Kidney epithelial cell (primary cell): ENCODE data around the gene PCID2. TPM values are rescaled to one million over a fixed set of nuclear protein-coding genes. Genes with fewer than 3 reads are reported as not detected.

Experiments used
- DNase-seq: peaks from one replicate; pipeline ENCODE4 v3.0.0-alpha.2; 2010; ENCODE audit warnings: low read depth
- H3K27me3 ChIP-seq: 2 replicates; pipeline ENCODE4 v1.6.0; 2011; ENCODE audit warnings: low read length; ENCODE audit not compliant: control insufficient read depth, insufficient read depth
- H3K36me3 ChIP-seq: 2 replicates; pipeline ENCODE4 v1.5.1; 2011; ENCODE audit warnings: low read length; ENCODE audit not compliant: control insufficient read depth, insufficient read depth
- H3K4me3 ChIP-seq: 2 replicates; pipeline ENCODE4 v1.5.1; 2011; ENCODE audit warnings: low read depth, mild to moderate bottlenecking, control low read depth, low read length
- total RNA-seq: library from RNA; depleted of rRNA; stranded (reverse); fragments of >200 nt; gene quantifications from 2 replicates; pipeline ENCODE4 v1.2.3, GENCODE V29; 2015
- TF ChIP-seq, protein P1 (sequence below): IDR thresholded peaks from 2 replicates; pipeline ENCODE4 v1.5.1; 2011; ENCODE audit warnings: mild to moderate bottlenecking, moderate library complexity, low read length, control low read depth, inconsistent platforms; ENCODE audit not compliant: insufficient read depth, poor library complexity, severe bottlenecking

The PCID2 gene
- total RNA-seq, 1 donor from 2014 or later = 36.9 TPM

DNA sequence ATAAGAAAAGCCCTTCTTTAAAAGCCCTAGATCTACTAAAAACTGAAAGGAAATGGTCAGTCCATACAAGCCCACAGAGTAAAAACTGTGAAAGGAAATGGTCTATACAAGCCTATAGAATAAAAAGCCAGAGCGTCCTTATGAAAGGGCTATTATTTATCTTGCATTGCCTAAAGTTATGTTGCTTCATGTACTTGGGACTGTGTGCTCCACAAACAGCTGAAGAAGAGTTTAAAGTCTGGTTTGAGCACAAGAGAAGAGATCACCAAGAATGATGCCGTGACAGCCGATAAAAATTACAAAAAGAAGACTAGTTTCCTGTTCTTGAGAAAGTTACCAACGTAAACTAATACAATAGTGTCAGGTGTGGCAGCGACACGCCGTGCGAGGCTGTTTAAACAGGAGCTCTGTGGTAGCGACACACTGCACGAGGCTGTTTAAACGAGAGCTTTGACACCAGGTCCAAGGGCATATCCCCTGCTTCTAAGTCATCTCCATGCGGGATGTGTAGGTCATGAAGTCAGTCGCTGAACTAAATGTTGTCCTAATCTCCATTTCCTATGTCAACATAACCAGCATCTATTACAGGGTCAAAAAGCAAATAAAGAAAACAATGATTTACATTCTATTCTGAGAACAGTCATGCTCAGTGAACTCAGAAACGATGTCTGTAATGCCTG, 24.9 kb downstream of the PCID2 start:
- H3K4me3 ChIP-seq = no peak overlapping the region
- H3K36me3 ChIP-seq = peaks cover 3% of the 10 kb centered on the region
- DNase-seq = no peak
- TF ChIP-seq, protein P1, sequence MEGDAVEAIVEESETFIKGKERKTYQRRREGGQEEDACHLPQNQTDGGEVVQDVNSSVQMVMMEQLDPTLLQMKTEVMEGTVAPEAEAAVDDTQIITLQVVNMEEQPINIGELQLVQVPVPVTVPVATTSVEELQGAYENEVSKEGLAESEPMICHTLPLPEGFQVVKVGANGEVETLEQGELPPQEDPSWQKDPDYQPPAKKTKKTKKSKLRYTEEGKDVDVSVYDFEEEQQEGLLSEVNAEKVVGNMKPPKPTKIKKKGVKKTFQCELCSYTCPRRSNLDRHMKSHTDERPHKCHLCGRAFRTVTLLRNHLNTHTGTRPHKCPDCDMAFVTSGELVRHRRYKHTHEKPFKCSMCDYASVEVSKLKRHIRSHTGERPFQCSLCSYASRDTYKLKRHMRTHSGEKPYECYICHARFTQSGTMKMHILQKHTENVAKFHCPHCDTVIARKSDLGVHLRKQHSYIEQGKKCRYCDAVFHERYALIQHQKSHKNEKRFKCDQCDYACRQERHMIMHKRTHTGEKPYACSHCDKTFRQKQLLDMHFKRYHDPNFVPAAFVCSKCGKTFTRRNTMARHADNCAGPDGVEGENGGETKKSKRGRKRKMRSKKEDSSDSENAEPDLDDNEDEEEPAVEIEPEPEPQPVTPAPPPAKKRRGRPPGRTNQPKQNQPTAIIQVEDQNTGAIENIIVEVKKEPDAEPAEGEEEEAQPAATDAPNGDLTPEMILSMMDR = no peak
- H3K27me3 ChIP-seq = no peaks in the 10 kb centered on the region

DNA sequence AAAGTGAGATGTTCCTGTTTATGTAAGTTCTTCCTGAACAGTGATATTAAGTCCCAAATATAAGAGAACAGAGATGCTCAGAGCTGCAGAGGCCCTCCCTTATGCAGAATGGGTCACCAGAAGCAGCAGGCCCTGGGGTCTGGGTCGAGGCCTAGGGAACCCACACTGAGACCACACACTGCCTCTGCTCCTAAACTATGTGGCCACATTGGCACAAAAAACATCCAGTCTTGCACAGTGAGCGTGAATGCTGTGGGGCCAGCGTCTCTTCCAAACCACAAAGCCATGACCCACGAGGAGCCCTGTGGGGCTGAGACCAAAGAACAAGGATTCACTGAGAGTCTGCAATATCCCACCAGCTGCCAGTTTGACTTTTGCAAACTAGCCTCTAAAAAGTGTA, 26.4 kb downstream of the PCID2 start:
- DNase-seq = no peak
- Histone ChIP-seq H3K36me3 (peaks cover 3% of the 10 kb centered on the region), H3K4me3 (no peak overlapping the region), H3K27me3 (no peaks in the 10 kb centered on the region)
- TF ChIP-seq, protein P1 = no peak

DNA sequence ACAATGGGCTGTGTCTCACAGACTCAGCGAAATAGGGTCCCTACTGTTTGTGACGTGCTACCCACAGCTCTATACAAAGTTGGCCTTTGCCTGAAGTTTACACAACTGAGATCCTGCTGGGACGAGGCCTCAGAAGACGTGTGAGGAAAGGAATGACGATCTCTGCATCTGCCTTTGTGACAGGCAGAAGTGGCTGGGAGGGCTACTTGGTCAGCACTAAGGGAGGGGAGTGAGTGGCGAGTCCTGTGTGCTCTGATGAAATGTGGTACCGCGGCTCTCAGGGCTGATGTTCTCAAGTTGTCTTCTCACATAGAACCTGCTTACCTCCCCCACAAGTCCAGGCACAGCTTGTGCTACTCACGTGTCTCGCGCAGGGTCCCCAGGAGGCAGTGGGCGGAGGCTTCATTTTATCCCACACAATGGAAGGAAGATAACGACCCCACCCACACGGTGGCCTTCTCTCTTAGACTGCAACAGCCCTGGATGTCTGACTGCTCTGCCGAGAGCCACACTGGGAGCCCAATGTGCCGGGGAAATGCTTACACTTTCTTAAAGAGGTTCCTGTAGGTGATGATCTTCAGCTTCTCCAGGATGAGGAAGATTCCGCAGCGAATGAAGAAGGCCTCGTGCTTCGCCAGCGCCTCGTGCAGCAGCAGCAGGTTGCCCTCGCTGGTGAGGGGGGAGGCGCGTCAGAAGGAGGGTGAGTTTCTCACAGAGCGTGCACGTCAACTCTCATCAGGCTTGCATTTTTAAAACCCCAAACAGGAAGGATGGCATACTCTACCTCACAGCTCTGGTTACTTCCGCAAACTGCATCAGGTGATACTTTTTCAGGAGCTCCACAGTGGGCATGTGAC, 28.9 kb downstream of the PCID2 start:
- Histone ChIP-seq H3K4me3 (no peak overlapping the region), H3K27me3 (no peaks in the 10 kb centered on the region), H3K36me3 (peaks cover 3% of the 10 kb centered on the region)
- TF ChIP-seq, protein P1 = no peak
- no peak for DNase-seq

DNA sequence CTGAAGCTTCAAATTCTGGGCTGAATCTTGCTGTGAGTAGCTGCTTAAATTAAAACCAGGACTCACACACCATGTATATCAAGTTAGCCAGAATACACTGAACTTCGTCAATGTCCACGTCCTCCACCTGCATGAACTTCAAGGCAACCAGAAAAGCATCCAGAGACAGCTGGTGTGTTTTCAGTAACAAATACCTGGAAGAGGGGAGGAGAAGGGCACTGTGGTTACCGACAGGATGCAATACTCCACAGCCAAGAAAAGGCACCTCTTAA, 29.6 kb downstream of the PCID2 start:
- Histone ChIP-seq H3K36me3 (peaks cover 3% of the 10 kb centered on the region), H3K4me3 (no peak overlapping the region), H3K27me3 (no peaks in the 10 kb centered on the region)
- TF ChIP-seq, protein P1 = no peak
- DNase-seq = no peak

DNA sequence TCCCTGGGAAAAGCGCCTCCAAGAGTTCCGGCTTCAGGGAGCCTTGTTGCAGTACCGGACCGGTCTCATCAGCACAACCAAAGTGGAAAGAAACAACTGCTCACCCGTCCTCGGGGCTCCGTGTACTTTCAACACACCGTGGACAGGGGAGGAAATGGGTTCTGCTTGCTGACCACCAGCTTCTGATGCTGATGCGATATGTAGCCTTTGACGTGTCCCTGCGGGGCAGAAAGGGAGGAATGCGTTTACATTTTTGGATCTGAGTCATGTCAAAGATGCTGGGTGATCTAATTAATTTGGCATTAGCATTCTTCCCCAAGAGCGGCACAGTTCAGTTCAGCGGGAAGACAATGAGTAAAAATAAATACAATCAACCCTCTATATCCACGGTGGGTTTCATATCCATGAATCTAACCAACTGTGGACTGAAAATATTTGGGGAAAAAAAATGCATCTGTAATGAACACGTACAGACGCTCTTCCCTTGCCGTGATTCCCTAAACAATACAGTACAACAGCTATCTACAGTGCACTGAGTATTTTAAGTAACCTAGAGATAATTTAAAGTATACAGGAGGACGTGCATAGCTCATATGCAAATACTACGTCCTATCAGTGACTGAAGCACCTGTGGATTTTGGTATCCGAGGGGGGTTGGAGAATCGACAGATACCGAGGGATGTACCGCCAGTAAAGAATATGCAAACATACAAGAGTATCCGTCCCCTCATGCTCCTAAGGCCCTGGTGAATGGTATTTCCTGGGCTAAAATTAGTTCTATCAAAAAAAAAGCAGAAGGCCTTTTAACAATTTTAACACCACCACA, 30.2 kb downstream of the PCID2 start:
- peaks cover 1% of the 10 kb centered on the region for H3K36me3 ChIP-seq
- H3K4me3 ChIP-seq = no peak overlapping the region
- TF ChIP-seq, protein P1 = no peak
- peak; percentile 51 for DNase-seq
- no peaks in the 10 kb centered on the region for H3K27me3 ChIP-seq
